ENCODE results near the gene SACM1L. TPM values are rescaled to one million over a fixed set of nuclear protein-coding genes. Genes with fewer than 3 reads are reported as not detected.
A peak's percentile ranks its signal among the peaks of the same experiment; 100 is the strongest.

The SACM1L gene
- polyA plus RNA-seq (2013, experiment 1 of 4) = 39.2 TPM
- polyA plus RNA-seq (2013, experiment 2 of 4) = 45.9 TPM
- 34.3 TPM for polyA plus RNA-seq (2013, experiment 3 of 4)
- 39.5 TPM for polyA plus RNA-seq (2013, experiment 4 of 4)

GRCh38 chr3:45688882-45689786 is at the start of gene SACM1L:
Gene SACM1L, plus strand, starts transcription at chr3:45689396. Its CDS starts 70 bp downstream, at chr3:45689466.
- Histone ChIP-seq H3K27ac (ENCODE audit: insufficient read depth, low read depth, low read length, poor library complexity, severe bottlenecking) (peak within 1 kb of the TSS; percentile 90), H3K27me3 (ENCODE audit: control insufficient read depth, insufficient read depth, low read length, poor library complexity, severe bottlenecking) (no peaks in the 10 kb centered on the region), H3K36me3 (ENCODE audit: control insufficient read depth, insufficient read depth, low read length) (no peaks in the 10 kb centered on the region), H3K9me3 (ENCODE audit: control insufficient read depth, low read length) (no peaks in the 10 kb centered on the region), H3K4me3 (ENCODE audit: insufficient read depth, low read depth, low read length) (peak within 1 kb of the TSS; percentile 93), H3K4me1 (ENCODE audit: control insufficient read depth, insufficient read depth, low read length) (peaks cover 17% of the 10 kb centered on the region)
- 0% methylated on average over 81 of the region's 81 CpGs for WGBS, 2 experiments

GRCh38 chr3:45640091-45640507 is 49.1 kb upstream of the SACM1L start:
- no peaks in the 10 kb centered on the region for H3K9me3 ChIP-seq (ENCODE audit: control insufficient read depth, low read length)
- H3K36me3 ChIP-seq (ENCODE audit: control insufficient read depth, insufficient read depth, low read length) = no peaks in the 10 kb centered on the region
- H3K27me3 ChIP-seq (ENCODE audit: control insufficient read depth, insufficient read depth, low read length, poor library complexity, severe bottlenecking) = no peaks in the 10 kb centered on the region
- WGBS, 2 experiments = 94 to 96% methylated on average over 1 of the region's 1 CpG
- no peak overlapping the region for H3K4me3 ChIP-seq (ENCODE audit: insufficient read depth, low read depth, low read length)
- H3K4me1 ChIP-seq (ENCODE audit: control insufficient read depth, insufficient read depth, low read length) = peaks cover 14% of the 10 kb centered on the region
- no peak overlapping the region for H3K27ac ChIP-seq (ENCODE audit: insufficient read depth, low read depth, low read length, poor library complexity, severe bottlenecking)

GRCh38 chr3:45640724-45641361 is 48.4 kb upstream of the SACM1L start:
- H3K9me3 ChIP-seq (ENCODE audit: control insufficient read depth, low read length) = no peaks in the 10 kb centered on the region
- H3K4me1 ChIP-seq (ENCODE audit: control insufficient read depth, insufficient read depth, low read length) = peaks cover 12% of the 10 kb centered on the region
- H3K4me3 ChIP-seq (ENCODE audit: insufficient read depth, low read depth, low read length) = no peak overlapping the region
- WGBS, 2 experiments = 79 to 87% methylated on average over 4 of the region's 4 CpGs
- H3K36me3 ChIP-seq (ENCODE audit: control insufficient read depth, insufficient read depth, low read length) = no peaks in the 10 kb centered on the region
- H3K27ac ChIP-seq (ENCODE audit: insufficient read depth, low read depth, low read length, poor library complexity, severe bottlenecking) = no peak overlapping the region
- no peaks in the 10 kb centered on the region for H3K27me3 ChIP-seq (ENCODE audit: control insufficient read depth, insufficient read depth, low read length, poor library complexity, severe bottlenecking)

GRCh38 chr3:45641756-45642155 is 47.4 kb upstream of the SACM1L start:
- Histone ChIP-seq H3K4me1 (ENCODE audit: control insufficient read depth, insufficient read depth, low read length) (peaks cover 4% of the 10 kb centered on the region), H3K9me3 (ENCODE audit: control insufficient read depth, low read length) (no peaks in the 10 kb centered on the region), H3K27me3 (ENCODE audit: control insufficient read depth, insufficient read depth, low read length, poor library complexity, severe bottlenecking) (no peaks in the 10 kb centered on the region), H3K36me3 (ENCODE audit: control insufficient read depth, insufficient read depth, low read length) (no peaks in the 10 kb centered on the region), H3K27ac (ENCODE audit: insufficient read depth, low read depth, low read length, poor library complexity, severe bottlenecking) (no peak overlapping the region), H3K4me3 (ENCODE audit: insufficient read depth, low read depth, low read length) (no peak overlapping the region)
- 96% methylated on average over 2 of the region's 2 CpGs for WGBS, 2 experiments

- Histone ChIP-seq H3K4me1 (ENCODE audit: control insufficient read depth, insufficient read depth, low read length) (peaks cover 3% of the 10 kb centered on the region), H3K4me3 (ENCODE audit: insufficient read depth, low read depth, low read length) (no peak overlapping the region), H3K36me3 (ENCODE audit: control insufficient read depth, insufficient read depth, low read length) (no peaks in the 10 kb centered on the region), H3K9me3 (ENCODE audit: control insufficient read depth, low read length) (no peaks in the 10 kb centered on the region), H3K27ac (ENCODE audit: insufficient read depth, low read depth, low read length, poor library complexity, severe bottlenecking) (peak overlapping the region; percentile 36), H3K27me3 (ENCODE audit: control insufficient read depth, insufficient read depth, low read length, poor library complexity, severe bottlenecking) (no peaks in the 10 kb centered on the region)
- WGBS, 2 experiments = 84 to 89% methylated on average over 6 of the region's 6 CpGs
These were observed 46.5 kb upstream of the SACM1L start for GRCh38 chr3:45642731-45643152.

GRCh38 chr3:45644063-45644790 is 45.0 kb upstream of the SACM1L start:
- 89% methylated on average over 11 of the region's 11 CpGs for WGBS, 2 experiments
- H3K4me1 ChIP-seq (ENCODE audit: control insufficient read depth, insufficient read depth, low read length) = peaks cover 3% of the 10 kb centered on the region

GRCh38 chr3:45644791-45645201 is 44.4 kb upstream of the SACM1L start:
- no peak overlapping the region for H3K27ac ChIP-seq (ENCODE audit: insufficient read depth, low read depth, low read length, poor library complexity, severe bottlenecking)

More at GRCh38 chr3:45644063-45644790, 45.0 kb upstream of the SACM1L start:
- H3K36me3 ChIP-seq (ENCODE audit: control insufficient read depth, insufficient read depth, low read length) = no peaks in the 10 kb centered on the region
- no peak overlapping the region for H3K4me3 ChIP-seq (ENCODE audit: insufficient read depth, low read depth, low read length)
- no peaks in the 10 kb centered on the region for H3K27me3 ChIP-seq (ENCODE audit: control insufficient read depth, insufficient read depth, low read length, poor library complexity, severe bottlenecking)
- H3K9me3 ChIP-seq (ENCODE audit: control insufficient read depth, low read length) = no peaks in the 10 kb centered on the region
- H3K27ac ChIP-seq (ENCODE audit: insufficient read depth, low read depth, low read length, poor library complexity, severe bottlenecking) = no peak overlapping the region

GRCh38 chr3:45646051-45646585 is 43.1 kb upstream of the SACM1L start:
- no peak overlapping the region for H3K4me3 ChIP-seq (ENCODE audit: insufficient read depth, low read depth, low read length)
- H3K4me1 ChIP-seq (ENCODE audit: control insufficient read depth, insufficient read depth, low read length) = no peaks in the 10 kb centered on the region
- WGBS, 2 experiments = 94 to 99% methylated on average over 6 of the region's 6 CpGs
- H3K9me3 ChIP-seq (ENCODE audit: control insufficient read depth, low read length) = no peaks in the 10 kb centered on the region
- no peaks in the 10 kb centered on the region for H3K27me3 ChIP-seq (ENCODE audit: control insufficient read depth, insufficient read depth, low read length, poor library complexity, severe bottlenecking)
- no peaks in the 10 kb centered on the region for H3K36me3 ChIP-seq (ENCODE audit: control insufficient read depth, insufficient read depth, low read length)
- H3K27ac ChIP-seq (ENCODE audit: insufficient read depth, low read depth, low read length, poor library complexity, severe bottlenecking) = no peak overlapping the region

More at GRCh38 chr3:45644791-45645201, 44.4 kb upstream of the SACM1L start:
- Histone ChIP-seq H3K36me3 (ENCODE audit: control insufficient read depth, insufficient read depth, low read length) (no peaks in the 10 kb centered on the region), H3K4me1 (ENCODE audit: control insufficient read depth, insufficient read depth, low read length) (peaks cover 3% of the 10 kb centered on the region), H3K4me3 (ENCODE audit: insufficient read depth, low read depth, low read length) (no peak overlapping the region), H3K9me3 (ENCODE audit: control insufficient read depth, low read length) (no peaks in the 10 kb centered on the region), H3K27me3 (ENCODE audit: control insufficient read depth, insufficient read depth, low read length, poor library complexity, severe bottlenecking) (no peaks in the 10 kb centered on the region)
- WGBS, 2 experiments = 86 to 89% methylated on average over 5 of the region's 5 CpGs

- H3K27ac ChIP-seq (ENCODE audit: insufficient read depth, low read depth, low read length, poor library complexity, severe bottlenecking) = no peak overlapping the region
- H3K27me3 ChIP-seq (ENCODE audit: control insufficient read depth, insufficient read depth, low read length, poor library complexity, severe bottlenecking) = no peaks in the 10 kb centered on the region
- H3K9me3 ChIP-seq (ENCODE audit: control insufficient read depth, low read length) = no peaks in the 10 kb centered on the region
- H3K36me3 ChIP-seq (ENCODE audit: control insufficient read depth, insufficient read depth, low read length) = no peaks in the 10 kb centered on the region
- WGBS, 2 experiments = 78 to 81% methylated on average over 6 of the region's 6 CpGs
- no peak overlapping the region for H3K4me3 ChIP-seq (ENCODE audit: insufficient read depth, low read depth, low read length)
- H3K4me1 ChIP-seq (ENCODE audit: control insufficient read depth, insufficient read depth, low read length) = no peaks in the 10 kb centered on the region
These were observed 42.0 kb upstream of the SACM1L start for GRCh38 chr3:45647148-45647619.
